Ishikawa (cell line): Measurements from ENCODE around the gene SDK2.

Experiments
- CREB1 ChIP-seq: IDR thresholded peaks from 2 replicates; pipeline ENCODE4 v1.6.1; 2012; ENCODE audit warnings: low read depth
- EGR1 ChIP-seq: IDR thresholded peaks from 2 replicates; pipeline ENCODE4 v1.6.1; 2012
- TF ChIP-seq, protein P1 (sequence below): IDR thresholded peaks from 2 replicates; pipeline ENCODE4 v1.6.1; 2012

DNA sequence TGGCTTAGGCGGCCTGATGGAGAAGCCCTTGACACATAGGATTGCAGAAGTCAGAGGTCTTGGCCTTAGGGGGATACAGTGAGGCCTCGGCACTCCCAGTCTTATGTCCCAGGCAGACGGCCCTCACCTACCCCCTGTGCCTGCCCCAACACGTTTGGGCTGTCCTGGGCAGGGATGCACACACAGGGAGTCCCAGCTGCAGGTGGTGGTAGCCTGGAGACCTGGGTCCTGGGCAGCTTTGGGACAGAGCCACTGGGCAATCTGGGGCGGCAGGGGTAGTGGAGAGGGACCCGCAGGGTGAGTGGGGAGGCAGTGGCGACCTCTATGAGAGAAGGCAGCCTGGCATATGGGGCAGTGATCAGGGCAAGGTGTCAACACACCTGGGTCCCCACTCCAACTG lies 48.3 kb downstream of the SDK2 start:
- TF ChIP-seq, protein P1, sequence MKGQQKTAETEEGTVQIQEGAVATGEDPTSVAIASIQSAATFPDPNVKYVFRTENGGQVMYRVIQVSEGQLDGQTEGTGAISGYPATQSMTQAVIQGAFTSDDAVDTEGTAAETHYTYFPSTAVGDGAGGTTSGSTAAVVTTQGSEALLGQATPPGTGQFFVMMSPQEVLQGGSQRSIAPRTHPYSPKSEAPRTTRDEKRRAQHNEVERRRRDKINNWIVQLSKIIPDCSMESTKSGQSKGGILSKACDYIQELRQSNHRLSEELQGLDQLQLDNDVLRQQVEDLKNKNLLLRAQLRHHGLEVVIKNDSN, result no peak
- TF ChIP-seq CREB1 (no peak), EGR1 (no peak)
